ENCODE data around the gene OTUB1.

Gene OTUB1

GRCh38 chr11:64036087-64037026 is 50.1 kb downstream of the OTUB1 start:
- H3K9me3 ChIP-seq (ENCODE audit: control insufficient read depth, low read length): no peaks in the 10 kb centered on the region
- no peak for TF ChIP-seq CTCF (IDR thresholded peaks at IDR 0.05)
- H2AFZ ChIP-seq: no peak overlapping the region
- H3K4me1 ChIP-seq: no peaks in the 10 kb centered on the region
- H3K9ac ChIP-seq: no peak overlapping the region
- H3K4me3 ChIP-seq (ENCODE audit: low read depth, low read length): no peak overlapping the region
- H3K79me2 ChIP-seq: no peaks in the 10 kb centered on the region
- no peak overlapping the region for H3K27ac ChIP-seq
- H3K36me3 ChIP-seq (ENCODE audit: control insufficient read depth, insufficient read depth, low read length): no peaks in the 10 kb centered on the region
- H3K27me3 ChIP-seq (ENCODE audit: control insufficient read depth, insufficient read depth, low read length): no peaks in the 10 kb centered on the region
- peak overlapping the region; percentile 68 for H3K4me2 ChIP-seq (ENCODE audit: low read length)

GRCh38 chr11:64037027-64037634 is 50.9 kb downstream of the OTUB1 start:
- H3K4me1 ChIP-seq: no peaks in the 10 kb centered on the region
- no peaks in the 10 kb centered on the region for H3K79me2 ChIP-seq
- H3K36me3 ChIP-seq (ENCODE audit: control insufficient read depth, insufficient read depth, low read length): no peaks in the 10 kb centered on the region
- no peak overlapping the region for H3K4me2 ChIP-seq (ENCODE audit: low read length)
- no peak overlapping the region for H2AFZ ChIP-seq
- no peak for TF ChIP-seq CTCF (IDR thresholded peaks at IDR 0.05)
- no peaks in the 10 kb centered on the region for H3K27me3 ChIP-seq (ENCODE audit: control insufficient read depth, insufficient read depth, low read length)
- H3K27ac ChIP-seq: no peak overlapping the region
- H3K9me3 ChIP-seq (ENCODE audit: control insufficient read depth, low read length): no peaks in the 10 kb centered on the region
- H3K9ac ChIP-seq: no peak overlapping the region
- no peak overlapping the region for H3K4me3 ChIP-seq (ENCODE audit: low read depth, low read length)

GRCh38 chr11:64038500-64038899 is 52.3 kb downstream of the OTUB1 start:
- H3K27me3 ChIP-seq (ENCODE audit: control insufficient read depth, insufficient read depth, low read length): no peaks in the 10 kb centered on the region
- no peaks in the 10 kb centered on the region for H3K4me1 ChIP-seq
- no peak overlapping the region for H2AFZ ChIP-seq
- H3K36me3 ChIP-seq (ENCODE audit: control insufficient read depth, insufficient read depth, low read length): no peaks in the 10 kb centered on the region
- no peak overlapping the region for H3K27ac ChIP-seq
- no peak overlapping the region for H3K4me3 ChIP-seq (ENCODE audit: low read depth, low read length)
- no peak overlapping the region for H3K4me2 ChIP-seq (ENCODE audit: low read length)
- H3K79me2 ChIP-seq: no peaks in the 10 kb centered on the region
- no peak for TF ChIP-seq CTCF (IDR thresholded peaks at IDR 0.05)
- H3K9ac ChIP-seq: no peak overlapping the region
- no peaks in the 10 kb centered on the region for H3K9me3 ChIP-seq (ENCODE audit: control insufficient read depth, low read length)

GRCh38 chr11:64039012-64039665 is 52.9 kb downstream of the OTUB1 start:
- Histone ChIP-seq H3K9ac (no peak overlapping the region), H3K27me3 (ENCODE audit: control insufficient read depth, insufficient read depth, low read length) (no peaks in the 10 kb centered on the region), H3K4me1 (no peaks in the 10 kb centered on the region), H3K36me3 (ENCODE audit: control insufficient read depth, insufficient read depth, low read length) (no peaks in the 10 kb centered on the region), H3K9me3 (ENCODE audit: control insufficient read depth, low read length) (no peaks in the 10 kb centered on the region), H2AFZ (no peak overlapping the region), H3K79me2 (no peaks in the 10 kb centered on the region), H3K4me2 (ENCODE audit: low read length) (no peak overlapping the region), H3K27ac (no peak overlapping the region), H3K4me3 (ENCODE audit: low read depth, low read length) (no peak overlapping the region)
- TF ChIP-seq CTCF (IDR thresholded peaks at IDR 0.05): no peak
